HepG2 (cell line): Measurements from ENCODE around the gene CNTNAP1. TPM values are rescaled to one million over a fixed set of nuclear protein-coding genes. Genes with fewer than 3 reads are reported as not detected.
A peak's percentile ranks its signal among the peaks of the same experiment; 100 is the strongest.

ENCODE experiments used
- ATAC-seq: fragments of 200-7000 bp; cut with Tn5 transposase; 3 replicates; pipeline ENCODE4 v1.9.1; 2020; ENCODE audit warnings: mild to moderate bottlenecking, moderate library complexity
- BruUV-seq: library from RNA; stranded (reverse); fragments of 400-500 nt; replicated peaks from 2 replicates; lab custom pipeline; 2021; lab: Mats Ljungman, UMichigan
- CTCF ChIA-PET: fragments of 300-600 bp; formaldehyde crosslinking; extraction: SDS; loops from one replicate; lab custom pipeline; 2021; ENCODE audit warnings: low total read pairs, inconsistent platforms, low intra/inter-chr PET ratio; lab: Yijun Ruan, JAX
- POLR2A ChIA-PET: fragments of 350-600 bp; sonication (Branson Sonifier 250); formaldehyde crosslinking; loops from one replicate; lab custom pipeline; 2020; ENCODE audit warnings: antibody characterized with exemption, inconsistent platforms; lab: Yijun Ruan, JAX
- DNase-seq: peaks from one replicate; pipeline ENCODE4 v3.0.0-alpha.2; 2015; ENCODE audit warnings: low spot score
- FAIRE-seq: peaks from 3 replicates; lab custom pipeline; 2011; peaks lifted over from hg19 to GRCh38; lab: Jason Lieb, UNC
- H2AFZ ChIP-seq: one replicate; pipeline ENCODE4 v1.6.1; 2011; ENCODE audit warnings: low read length, inconsistent platforms
- H3K27ac ChIP-seq: fragments of 300-600 bp; 3 replicates; pipeline ENCODE4 v1.8.0; 2011; ENCODE audit warnings: mixed run types, mild to moderate bottlenecking, mixed read lengths, low read length, inconsistent platforms; ENCODE audit not compliant: insufficient read depth; ENCODE audit errors: extremely low read length
- H3K27me3 ChIP-seq, 2 experiments: fragments of 200-600 bp in 1 of 2; 2 replicates in 1 of 2; 3 replicates in 1 of 2; pipeline versions ENCODE4 v1.6.0 to v1.8.0; 2011; ENCODE audit warnings: low read length in 2 of 2, mild to moderate bottlenecking in 2 of 2, moderate library complexity in 2 of 2, inconsistent platforms in 1 of 2; ENCODE audit not compliant: insufficient read depth in 2 of 2, control insufficient read depth in 1 of 2
- H3K36me3 ChIP-seq, 2 experiments: fragments of 200-600 bp in 1 of 2; replicated peaks in 1 of 2; 2 replicates in 1 of 2; 3 replicates in 1 of 2; pipeline versions ENCODE4 v1.5.1 to v1.8.0; 2011; ENCODE audit warnings: low read length in 2 of 2, inconsistent platforms in 1 of 2; ENCODE audit not compliant: insufficient read depth in 2 of 2, control insufficient read depth in 1 of 2
- H3K4me1 ChIP-seq: 2 replicates; pipeline ENCODE4 v1.5.1; 2012; ENCODE audit warnings: low read length, inconsistent platforms; ENCODE audit not compliant: insufficient read depth
- H3K4me2 ChIP-seq: 2 replicates; pipeline ENCODE4 v1.6.0; 2011; ENCODE audit warnings: low read depth, low read length, inconsistent platforms
- H3K4me3 ChIP-seq, 3 experiments: fragments of 200-600 bp in 1 of 3; sonication (generic), shearing (Covaris generic) in 1 of 3; replicated peaks in 1 of 3; 2 replicates each; pipeline ENCODE4 v1.5.1; 2011 to 2016; ENCODE audit warnings: low read length in 3 of 3, inconsistent platforms in 2 of 3, low read depth in 2 of 3, mild to moderate bottlenecking in 2 of 3, control low read depth in 1 of 3, mixed read lengths in 1 of 3; ENCODE audit not compliant: insufficient read depth in 1 of 3
- H3K79me2 ChIP-seq: one replicate; pipeline ENCODE4 v1.6.1; 2011; ENCODE audit warnings: low read length, inconsistent platforms; ENCODE audit not compliant: insufficient read depth
- H3K9ac ChIP-seq: 2 replicates; pipeline ENCODE4 v1.6.0; 2011; ENCODE audit warnings: mild to moderate bottlenecking, low read depth, low read length, inconsistent platforms; ENCODE audit not compliant: insufficient read depth
- H3K9me3 ChIP-seq: 2 replicates; pipeline ENCODE4 v1.5.1; 2012; ENCODE audit warnings: mild to moderate bottlenecking, low read length
- H4K20me1 ChIP-seq: 2 replicates; pipeline ENCODE4 v1.6.0; 2011; ENCODE audit warnings: inconsistent platforms, mild to moderate bottlenecking, low read length, moderate library complexity; ENCODE audit not compliant: insufficient read depth
- AHR ChIP-seq: IDR thresholded peaks from 2 replicates; pipeline ENCODE4 v1.6.1; 2018; ENCODE audit warnings: missing genetic modification reagents, missing compliant biosample characterization
- AKAP8 ChIP-seq: sonication (generic); formaldehyde crosslinking; IDR thresholded peaks from 2 replicates; pipeline ENCODE4 v1.5.1; 2020; ENCODE audit warnings: mild to moderate bottlenecking, missing genetic modification reagents
- BRD4 ChIP-seq: sonication (generic); formaldehyde crosslinking; IDR thresholded peaks from 2 replicates; pipeline ENCODE4 v1.4.0; 2020; ENCODE audit warnings: missing genetic modification reagents
- DR1 ChIP-seq: sonication (generic); formaldehyde crosslinking; IDR thresholded peaks from 2 replicates; pipeline ENCODE4 v1.8.0; 2021; ENCODE audit warnings: mild to moderate bottlenecking, missing genetic modification reagents, inconsistent platforms
- GABPA ChIP-seq, 2 experiments: IDR thresholded peaks; 2 replicates each; pipeline ENCODE4 v1.6.1; 2011 to 2016; ENCODE audit warnings: low read depth in 2 of 2, low read length in 1 of 2, missing biosample characterization in 1 of 2, missing genetic modification characterization in 1 of 2
- KDM1A ChIP-seq: IDR thresholded peaks from 2 replicates; pipeline ENCODE4 v1.6.1; 2016; ENCODE audit warnings: missing compliant biosample characterization
- KDM5A ChIP-seq: fragments of 200-600 bp; sonication (generic); IDR thresholded peaks from 2 replicates; pipeline ENCODE4 v1.7.0; 2018; ENCODE audit warnings: antibody characterized with exemption, mild to moderate bottlenecking, low read length, borderline replicate concordance
- KDM6A ChIP-seq: IDR thresholded peaks from 2 replicates; pipeline ENCODE4 v1.6.1; 2016; ENCODE audit warnings: low read depth
- MEIS2 ChIP-seq: sonication (generic); formaldehyde crosslinking; IDR thresholded peaks from 2 replicates; pipeline ENCODE4 v1.9.0; 2021; ENCODE audit warnings: mild to moderate bottlenecking, missing genetic modification reagents
- MLLT10 ChIP-seq: sonication (generic); formaldehyde crosslinking; IDR thresholded peaks from 2 replicates; pipeline ENCODE4 v1.4.0; 2020; ENCODE audit warnings: missing genetic modification reagents
- NCOR1 ChIP-seq: fragments of 200-600 bp; sonication (generic); IDR thresholded peaks from 2 replicates; pipeline ENCODE4 v1.7.0; 2017; ENCODE audit warnings: antibody characterized with exemption, low read length, borderline replicate concordance
- NFKBIZ ChIP-seq: IDR thresholded peaks from 2 replicates; pipeline ENCODE4 v1.6.1; 2018; ENCODE audit warnings: missing genetic modification reagents, missing compliant biosample characterization
- NR2C2 ChIP-seq: sonication (generic); formaldehyde crosslinking; IDR thresholded peaks from 2 replicates; pipeline ENCODE4 v1.4.0; 2020; ENCODE audit warnings: missing genetic modification reagents, mild to moderate bottlenecking, moderate library complexity, borderline replicate concordance
- TAF1 ChIP-seq: sonication (generic); formaldehyde crosslinking; IDR thresholded peaks from 2 replicates; pipeline ENCODE4 v1.4.0; 2020; ENCODE audit warnings: missing genetic modification reagents
- TCF12 ChIP-seq, 2 experiments: fragments of 450-650 bp in 1 of 2; sonication (generic) in 1 of 2; formaldehyde crosslinking in 1 of 2; IDR thresholded peaks; 2 replicates each; pipeline versions ENCODE4 v1.6.1 to v1.8.0; 2017 to 2022; ENCODE audit warnings: antibody characterized with exemption in 1 of 2, mild to moderate bottlenecking in 1 of 2, missing genetic modification reagents in 1 of 2, moderate library complexity in 1 of 2
- TEAD2 ChIP-seq: sonication (generic); formaldehyde crosslinking; IDR thresholded peaks from 2 replicates; pipeline ENCODE4 v1.9.0; 2021; ENCODE audit warnings: missing genetic modification reagents
- U2AF1 ChIP-seq: fragments of 200-400 bp; formaldehyde crosslinking; optimal IDR thresholded peaks from 2 replicates; pipeline ENCODE3; 2017; ENCODE audit warnings: mild to moderate bottlenecking, low read depth, low read length
- ZBTB44 ChIP-seq: sonication (generic); formaldehyde crosslinking; IDR thresholded peaks from 2 replicates; pipeline ENCODE4 v1.4.0; 2020; ENCODE audit warnings: missing genetic modification reagents
- ZNF614 ChIP-seq: IDR thresholded peaks from 2 replicates; pipeline ENCODE4 v1.6.1; 2018; ENCODE audit warnings: missing biosample characterization, missing genetic modification reagents, inconsistent platforms, borderline replicate concordance
- ZNF660 ChIP-seq: sonication (generic); formaldehyde crosslinking; IDR thresholded peaks from 2 replicates; pipeline ENCODE4 v1.5.1; 2020; ENCODE audit warnings: mild to moderate bottlenecking, low read depth, missing genetic modification reagents, borderline replicate concordance
- WGBS: methylation state at CpG from one replicate; pipeline ENCODE4 v1.1.6; 2017; ENCODE audit warnings: low lambda C conversion rate; 5-methylcytosine and 5-hydroxymethylcytosine counted together
- in situ Hi-C: cut with HindIII; loops from 2 replicates; pipeline ENCODE4 v1.10.0; 2017; ENCODE audit warnings: low pct_unique_long_range_greater_than_20kb; ENCODE audit not compliant: extremely low pct_ligation_motif_present
- intact Hi-C: fragments of 100-400 bp; cut with micrococcal nuclease; formaldehyde crosslinking; loops from one replicate; pipeline ENCODE4 v1.10.0; 2022; ENCODE audit not compliant: unreplicated experiment
- polyA plus RNA-seq, 8 experiments: library from polyadenylated mRNA; depleted of rRNA in 3 of 8; stranded (reverse) in 7 of 8; unstranded in 1 of 8; fragments of >200 nt; fragmentation: Illumina TruSeq in 4 of 8; extraction: Trizol in 4 of 8; gene quantifications; 2 replicates each; pipeline versions ENCODE4 v1.2.1 to v1.2.3, GENCODE V29; 2011 to 2016; ENCODE audit warnings: low read depth in 4 of 8, missing spikeins in 1 of 8, mixed read lengths in 1 of 8; ENCODE audit not compliant: insufficient read depth in 1 of 8
- total RNA-seq, 5 experiments: library from RNA; depleted of rRNA; stranded (reverse); fragments of >200 nt; fragmentation: Illumina TruSeq; extraction: Trizol; gene quantifications; 2 replicates each; pipeline ENCODE4 v1.2.3, GENCODE V29; 2016; ENCODE audit warnings: low read depth in 1 of 5
- TF ChIP-seq, protein P1 (sequence below): sonication (generic); formaldehyde crosslinking; IDR thresholded peaks from 2 replicates; pipeline ENCODE4 v1.4.0; 2020; ENCODE audit warnings: missing genetic modification reagents, mild to moderate bottlenecking, borderline replicate concordance

Gene CNTNAP1
- total and polyA plus RNA-seq, 2 of the 13 experiments (the other 11 are each of a cell fraction or from before 2014, with no cell fraction given), result 4.5 to 7.7 TPM

DNA sequence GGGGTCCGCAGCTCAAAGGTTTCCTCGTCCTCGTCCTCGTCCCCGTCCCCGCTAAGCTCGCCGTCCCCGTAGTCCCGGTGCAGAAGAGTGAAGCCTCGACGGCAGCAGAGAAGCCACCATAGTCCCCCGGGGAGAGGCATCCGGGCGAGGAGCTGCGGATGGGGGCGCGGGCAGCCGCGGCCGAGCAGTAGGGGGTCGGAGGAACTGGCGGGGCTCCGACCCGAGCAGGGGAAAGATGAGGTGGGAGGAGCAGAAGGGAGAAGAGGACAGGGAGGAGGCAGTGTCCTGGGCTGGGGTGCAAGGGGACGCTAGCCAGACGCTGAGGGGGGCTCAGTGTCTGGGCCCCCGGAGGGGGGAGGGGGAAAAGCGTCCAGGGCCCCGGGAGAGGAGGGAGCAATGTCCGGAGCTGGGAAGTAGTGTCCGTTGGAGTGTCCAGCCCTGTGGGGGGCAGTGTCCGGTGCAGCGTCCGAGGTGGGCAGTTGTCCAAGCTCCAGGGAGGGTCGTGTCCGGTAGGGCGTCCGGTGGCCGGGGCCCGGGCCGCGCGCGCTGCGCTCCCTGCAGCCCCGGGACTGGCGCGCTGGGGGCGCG lies 5.8 kb upstream of the CNTNAP1 start, which contains the start of gene PLEKHH3:
Gene PLEKHH3 (minus strand): TSS at position 571 of the 588 bp plus-strand sequence. CDS start 431 bp downstream, at position 140.
- no TSS peak for BruUV-seq
- no peak within 1 kb of the TSS for H2AFZ ChIP-seq
- in situ Hi-C loops (no loop called here), intact Hi-C loops (loop anchor here (1.0 kb wide), 1 partner anchor 58 kb away; no protein-coding TSS in a partner anchor)
- FAIRE-seq, result no peak
- peak within 1 kb of the TSS; percentile 91 for H3K9ac ChIP-seq
- CTCF ChIA-PET, result no interaction called here
- H3K27ac ChIP-seq, result peak within 1 kb of the TSS; percentile 92
- no peaks in the 10 kb centered on the region; the same call in 1 of the 2 replicates for H4K20me1 ChIP-seq
- H3K4me1 ChIP-seq, result peaks cover 44% of the 10 kb centered on the region
- H3K79me2 ChIP-seq, result peaks cover 22% of the 10 kb centered on the region
- no peaks in the 10 kb centered on the region for H3K27me3 ChIP-seq
- H3K4me3 ChIP-seq, result peak within 1 kb of the TSS; percentile 76 to 99 (median 83)
- peak; percentile 9 for ATAC-seq
- peak within 1 kb of the TSS; percentile 99 for H3K4me2 ChIP-seq
- no peak for DNase-seq
- WGBS, result 2% methylated on average over 36 of the region's 51 CpGs
- POLR2A ChIA-PET, result interaction anchor here (0.6 to 6.3 kb wide), 19 partner anchors 8 to 692 kb away, joined by 3 to 65 read pairs (median 6); partner anchors contain the start of genes BECN1, COA3, COASY and NAGLU
- H3K9me3 ChIP-seq, result no peaks in the 10 kb centered on the region
- peaks cover 7 to 23% of the 10 kb centered on the region in 2 experiments for H3K36me3 ChIP-seq
- TF ChIP-seq TCF12 (IDR thresholded peaks at IDR 0.05) (no peak), TCF12 (CRISPR knock-in tag; IDR thresholded peaks at IDR 0.05) (peak; percentile 71), U2AF1 (no peak), NFKBIZ (CRISPR knock-in tag) (no peak; the same call in 1 of the 2 replicates), KDM5A (peak; percentile 39), AKAP8 (CRISPR knock-in tag) (no peak), ZNF660 (CRISPR knock-in tag) (no peak), KDM6A (no peak), MEIS2 (CRISPR knock-in tag) (no peak), MLLT10 (no peak), NCOR1 (no peak), ZBTB44 (no peak), GABPA (IDR thresholded peaks at IDR 0.05; ENCODE audit: low read depth, low read length) (no peak), GABPA (CRISPR knock-in tag; IDR thresholded peaks at IDR 0.05; ENCODE audit: low read depth) (peak; percentile 15; the same call in 1 of the 2 replicates), KDM1A (no peak), BRD4 (CRISPR knock-in tag) (peak; percentile 79), ZNF614 (CRISPR knock-in tag) (no peak; the same call in 1 of the 2 replicates), TEAD2 (no peak), TAF1 (CRISPR knock-in tag) (peak; percentile 47), DR1 (CRISPR knock-in tag) (peak; percentile 67), AHR (no peak), NR2C2 (CRISPR knock-in tag) (no peak; the same call in 1 of the 2 replicates)
- TF ChIP-seq, protein P1, sequence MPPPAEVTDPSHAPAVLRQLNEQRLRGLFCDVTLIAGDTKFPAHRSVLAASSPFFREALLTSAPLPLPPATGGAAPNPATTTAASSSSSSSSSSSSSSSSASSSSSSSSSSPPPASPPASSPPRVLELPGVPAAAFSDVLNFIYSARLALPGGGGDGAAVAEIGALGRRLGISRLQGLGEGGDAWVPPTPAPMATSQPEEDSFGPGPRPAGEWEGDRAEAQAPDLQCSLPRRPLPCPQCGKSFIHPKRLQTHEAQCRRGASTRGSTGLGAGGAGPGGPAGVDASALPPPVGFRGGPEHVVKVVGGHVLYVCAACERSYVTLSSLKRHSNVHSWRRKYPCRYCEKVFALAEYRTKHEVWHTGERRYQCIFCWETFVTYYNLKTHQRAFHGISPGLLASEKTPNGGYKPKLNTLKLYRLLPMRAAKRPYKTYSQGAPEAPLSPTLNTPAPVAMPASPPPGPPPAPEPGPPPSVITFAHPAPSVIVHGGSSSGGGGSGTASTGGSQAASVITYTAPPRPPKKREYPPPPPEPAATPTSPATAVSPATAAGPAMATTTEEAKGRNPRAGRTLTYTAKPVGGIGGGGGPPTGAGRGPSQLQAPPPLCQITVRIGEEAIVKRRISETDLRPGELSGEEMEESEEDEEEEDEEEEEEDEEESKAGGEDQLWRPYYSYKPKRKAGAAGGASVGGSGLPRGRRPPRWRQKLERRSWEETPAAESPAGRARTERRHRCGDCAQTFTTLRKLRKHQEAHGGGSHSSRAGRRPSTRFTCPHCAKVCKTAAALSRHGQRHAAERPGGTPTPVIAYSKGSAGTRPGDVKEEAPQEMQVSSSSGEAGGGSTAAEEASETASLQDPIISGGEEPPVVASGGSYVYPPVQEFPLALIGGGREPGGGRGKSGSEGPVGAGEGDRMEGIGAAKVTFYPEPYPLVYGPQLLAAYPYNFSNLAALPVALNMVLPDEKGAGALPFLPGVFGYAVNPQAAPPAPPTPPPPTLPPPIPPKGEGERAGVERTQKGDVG (CRISPR knock-in tag), result no peak
